HG03108 (cell line): ENCODE data around the gene SYNGR3.
"Not testable (repeated sequence)": the region's sequence is repeated elsewhere in the genome, so short reads cannot be mapped to it uniquely, and the experiment has no call there.

Experiments
- ATAC-seq: cut with Tn5 transposase; IDR thresholded peaks from one replicate; pipeline ENCODE4 v1.9.1; 2021; ENCODE audit warnings: moderate library complexity; ENCODE audit not compliant: unreplicated experiment

SYNGR3 gene

DNA sequence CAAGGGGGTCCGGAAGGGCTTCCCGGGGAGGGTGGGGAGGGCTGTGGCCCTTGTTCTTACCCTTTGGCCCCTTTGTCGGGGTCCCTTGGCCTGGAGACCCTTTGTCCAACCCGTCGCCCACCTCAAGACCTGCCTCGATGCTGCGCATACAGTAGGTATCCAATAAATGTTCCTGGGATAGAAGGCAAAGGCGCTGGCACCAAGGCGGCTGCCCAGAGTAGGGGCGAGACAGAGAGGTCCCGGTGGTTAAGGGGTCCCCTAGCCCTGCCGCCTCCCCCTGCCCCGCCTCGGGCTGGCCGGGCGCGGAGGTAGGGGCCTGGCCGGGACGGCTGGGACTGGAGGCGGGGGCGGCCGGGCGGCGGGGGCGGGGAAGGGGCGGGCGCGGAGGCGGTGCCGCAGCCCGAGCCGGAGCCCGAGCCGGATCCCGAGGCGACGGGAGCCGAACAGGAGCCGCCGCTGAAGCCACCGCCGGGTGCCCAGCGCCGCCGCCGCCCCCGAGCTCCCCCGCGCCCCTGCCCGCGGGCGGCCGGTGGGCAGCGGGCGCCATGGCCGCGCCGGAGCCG, 36.8 kb downstream of the SYNGR3 start, which contains the start of gene NHERF2:
NHERF2 (plus strand) TSS at position 442 of the 563 bp plus-strand sequence; CDS start at position 546, 104 bp downstream.
- ATAC-seq, result no peak

GRCh38 chr16:2027024-2028010, 37.5 kb downstream of the SYNGR3 start:
- ATAC-seq, result no peak

DNA sequence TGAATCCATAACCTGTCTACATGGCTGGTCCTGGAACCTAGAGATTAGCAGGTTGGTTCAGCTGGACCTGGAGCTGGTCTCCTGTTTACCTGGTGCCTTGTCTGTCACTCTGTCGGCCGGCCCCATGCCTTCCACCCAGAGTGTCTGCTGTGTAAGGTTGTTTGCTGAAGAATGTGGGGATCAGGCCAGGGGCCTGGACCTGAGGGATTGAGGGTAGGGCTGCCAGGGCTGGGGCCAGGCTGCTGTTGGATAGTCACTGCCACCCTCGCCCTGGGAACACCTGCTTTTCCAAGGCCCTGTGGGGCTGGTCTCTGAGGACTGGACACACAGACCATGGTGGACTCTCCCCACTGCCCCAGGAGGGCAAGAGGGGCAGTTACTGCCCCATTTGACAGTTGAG, 38.4 kb downstream of the SYNGR3 start:
- ATAC-seq, result no peak

DNA sequence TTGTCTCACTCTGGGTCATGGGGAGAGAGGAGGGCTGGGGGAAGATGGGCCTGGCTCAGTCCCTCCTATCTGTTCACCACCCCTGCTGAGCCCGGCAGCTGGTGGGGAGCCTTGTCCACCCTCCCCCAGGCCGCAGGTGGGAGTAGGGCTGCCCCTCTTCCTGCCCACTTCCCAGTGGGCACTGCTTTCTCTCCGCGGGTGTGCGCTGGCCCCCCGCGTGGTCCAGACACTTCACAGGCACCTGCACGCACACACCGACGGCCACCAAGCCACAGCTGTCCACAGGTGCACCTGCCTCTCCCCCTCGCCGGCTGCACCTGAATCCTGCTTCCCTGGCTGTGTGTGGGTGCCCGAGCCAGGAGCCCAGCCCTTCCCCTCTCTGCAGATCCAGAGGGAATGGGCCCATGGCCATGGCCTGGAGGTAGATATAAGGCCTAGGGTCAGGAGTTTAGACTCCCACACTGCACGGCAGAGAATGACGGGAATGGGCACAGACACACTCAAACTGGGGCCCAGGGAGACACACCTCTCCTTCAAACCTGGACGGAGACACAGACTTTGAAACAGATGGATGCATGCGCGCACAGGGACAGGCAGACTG, 39.0 kb downstream of the SYNGR3 start:
- ATAC-seq, result no peak

GRCh38 chr16:2029350-2029749, 39.6 kb downstream of the SYNGR3 start:
- ATAC-seq, result no peak

DNA sequence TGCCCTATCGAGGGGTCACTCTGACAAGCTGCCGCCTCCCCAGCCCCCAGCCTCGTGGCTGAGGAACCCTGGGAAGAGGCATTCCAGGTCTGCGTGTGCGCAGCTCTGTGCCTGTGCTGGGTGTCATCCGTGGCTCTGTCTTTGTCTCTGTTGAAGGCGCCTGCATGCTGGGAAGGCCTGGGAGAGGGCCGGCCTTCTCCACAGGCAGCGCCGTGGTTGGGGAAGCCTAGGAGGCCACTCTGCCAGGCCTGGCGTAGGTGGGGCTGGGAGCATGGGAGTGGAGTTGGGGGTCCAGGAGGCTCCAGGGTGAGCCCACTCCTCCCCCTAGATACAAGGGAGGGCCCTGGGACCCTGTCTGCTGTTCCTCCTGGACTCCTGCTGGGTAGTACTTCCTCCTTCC, 40.3 kb downstream of the SYNGR3 start:
- ATAC-seq, result no peak

DNA sequence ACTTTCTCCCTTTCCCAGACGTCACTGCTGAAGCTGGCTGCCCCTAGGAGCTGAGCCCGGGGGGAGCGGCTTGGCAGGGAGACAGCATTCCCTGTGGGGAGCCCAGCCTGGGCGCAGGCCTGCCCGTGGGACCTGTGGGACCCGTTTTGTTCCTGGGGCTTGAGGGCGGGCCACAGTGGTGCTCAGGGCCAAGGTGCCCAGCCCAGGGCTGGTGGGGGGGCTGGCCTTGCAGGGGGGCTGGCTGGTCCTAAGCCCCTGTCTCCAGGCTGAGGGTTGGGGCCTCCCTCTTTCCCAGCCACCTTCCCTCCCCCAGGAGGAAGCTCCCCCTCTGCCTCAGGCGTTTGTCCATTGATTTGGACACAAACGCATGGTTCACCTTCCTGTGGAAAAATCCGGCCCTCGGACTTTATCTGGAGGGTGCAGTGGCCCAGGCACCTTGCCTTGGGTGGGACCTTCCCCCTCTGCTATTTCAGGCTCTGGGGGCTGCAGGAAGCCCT, 41.4 kb downstream of the SYNGR3 start:
- ATAC-seq, result no peak

DNA sequence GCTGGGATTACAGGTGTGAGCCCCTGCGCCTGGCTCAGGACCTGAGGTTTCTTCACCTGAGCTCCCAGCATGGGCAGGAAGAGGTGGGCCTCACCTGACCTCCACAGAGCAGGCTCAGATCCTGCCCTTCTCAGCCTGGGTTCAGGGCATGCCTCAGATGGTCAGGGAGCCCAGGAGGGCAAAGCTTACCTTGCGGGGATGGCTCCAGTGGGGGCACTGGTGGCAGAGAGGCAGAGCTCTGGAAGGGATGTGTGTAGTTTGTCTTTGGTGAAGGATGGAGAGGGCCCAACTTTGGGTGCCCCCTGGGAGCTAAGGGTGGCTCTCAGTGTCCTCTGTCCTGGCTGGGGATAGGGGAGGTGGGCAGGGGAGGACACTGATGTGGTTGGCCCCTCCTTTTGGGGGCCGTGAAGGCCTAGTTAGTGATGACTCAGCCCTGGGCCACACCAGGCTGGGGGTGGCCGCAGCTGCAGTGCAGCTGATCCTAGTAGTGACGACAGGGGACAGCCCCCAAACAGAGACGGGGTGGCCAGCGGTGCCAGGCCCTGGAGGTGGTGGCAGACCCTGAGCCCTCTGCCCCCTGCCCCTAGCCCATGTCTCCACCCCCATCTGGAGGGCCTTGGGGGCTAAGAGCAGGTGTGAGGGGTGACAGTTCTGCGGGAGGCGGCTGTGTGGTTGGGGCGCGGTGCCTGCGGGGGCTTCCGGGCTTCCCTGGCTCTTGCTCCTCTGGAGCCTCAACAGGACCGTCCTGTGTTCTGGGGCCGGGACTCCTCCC, 42.7 kb downstream of the SYNGR3 start:
- no peak for ATAC-seq

GRCh38 chr16:2033057-2033908, 43.5 kb downstream of the SYNGR3 start:
- ATAC-seq, result no peak

- not testable (repeated sequence) for ATAC-seq
Observed at GRCh38 chr16:2033909-2034695, 44.3 kb downstream of the SYNGR3 start.

DNA sequence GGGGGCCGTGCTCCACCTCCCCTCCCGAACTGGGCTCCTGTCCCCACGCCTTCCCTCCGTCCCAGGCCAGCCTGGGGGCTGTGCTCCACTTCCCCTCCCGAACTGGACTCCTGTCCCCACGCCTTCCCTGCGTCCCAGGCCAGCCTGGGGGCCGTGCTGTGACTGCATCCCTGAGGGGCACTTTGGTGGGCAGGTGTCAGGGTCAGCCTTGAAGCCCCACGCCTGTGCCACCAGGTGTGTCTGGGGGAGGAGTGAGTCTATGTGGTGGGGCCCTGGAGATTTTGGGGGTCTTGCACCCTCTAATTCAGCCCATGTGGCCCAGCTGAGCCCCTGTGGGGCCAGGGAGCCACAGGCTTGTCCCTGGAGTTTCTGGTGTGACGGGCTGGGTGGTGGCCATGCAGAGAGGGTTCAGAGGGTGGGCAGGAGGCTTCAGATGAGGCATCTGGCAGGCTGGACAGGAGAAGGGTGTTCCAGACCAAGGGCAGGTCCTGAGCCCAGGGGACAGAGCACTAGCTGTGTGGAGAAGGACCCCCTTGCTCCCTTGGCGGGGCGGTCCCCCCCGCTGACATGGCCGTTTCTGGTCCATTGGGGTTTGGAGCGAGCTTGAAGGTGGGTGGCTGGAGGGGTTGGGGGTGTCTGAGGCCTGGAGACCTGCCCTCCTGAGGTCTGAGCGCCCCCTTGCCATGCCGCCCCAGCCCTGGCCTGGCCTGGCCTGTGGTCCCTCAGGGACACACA, 45.1 kb downstream of the SYNGR3 start:
- ATAC-seq, result no peak

DNA sequence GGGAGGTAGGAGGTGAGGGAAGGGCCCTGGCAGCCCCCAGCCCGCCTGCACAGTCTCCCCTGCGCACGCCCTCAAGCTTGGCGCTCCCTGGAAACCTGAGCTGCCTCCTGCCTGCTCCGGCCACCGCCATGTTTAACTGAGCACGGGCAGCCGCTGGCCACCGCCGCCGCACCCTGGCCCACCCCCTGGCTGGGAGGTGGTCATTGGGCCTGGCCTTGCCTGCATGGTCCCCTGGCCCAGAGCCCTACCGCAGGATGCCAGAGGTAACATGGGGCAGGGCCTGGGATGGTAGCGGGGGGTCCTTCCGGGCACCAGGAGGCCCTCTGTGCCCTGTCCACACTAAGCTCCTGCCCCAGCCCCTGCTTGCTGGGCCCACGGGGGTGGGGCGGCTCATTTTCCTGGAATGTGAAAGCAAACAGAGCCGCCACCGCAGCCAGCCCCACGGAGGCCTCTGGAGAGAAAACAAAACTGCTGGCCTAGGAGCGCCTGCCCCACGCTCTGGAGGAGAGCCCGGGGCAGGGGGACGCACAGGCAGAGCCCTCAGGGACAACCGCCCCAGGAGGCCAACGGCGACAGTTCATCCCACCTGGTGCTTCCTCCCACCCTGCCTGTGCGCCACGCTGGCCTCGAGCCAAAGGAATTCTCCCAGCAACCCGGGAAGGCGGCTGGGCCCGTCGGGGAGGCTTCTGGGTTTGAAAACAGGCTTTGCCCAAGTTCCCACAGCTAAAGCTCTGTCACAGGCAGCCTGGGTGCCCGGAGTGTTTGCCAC, 45.8 kb downstream of the SYNGR3 start:
- ATAC-seq, result no peak

- ATAC-seq, result no peak
Observed at GRCh38 chr16:2036200-2036966, 46.6 kb downstream of the SYNGR3 start.

DNA sequence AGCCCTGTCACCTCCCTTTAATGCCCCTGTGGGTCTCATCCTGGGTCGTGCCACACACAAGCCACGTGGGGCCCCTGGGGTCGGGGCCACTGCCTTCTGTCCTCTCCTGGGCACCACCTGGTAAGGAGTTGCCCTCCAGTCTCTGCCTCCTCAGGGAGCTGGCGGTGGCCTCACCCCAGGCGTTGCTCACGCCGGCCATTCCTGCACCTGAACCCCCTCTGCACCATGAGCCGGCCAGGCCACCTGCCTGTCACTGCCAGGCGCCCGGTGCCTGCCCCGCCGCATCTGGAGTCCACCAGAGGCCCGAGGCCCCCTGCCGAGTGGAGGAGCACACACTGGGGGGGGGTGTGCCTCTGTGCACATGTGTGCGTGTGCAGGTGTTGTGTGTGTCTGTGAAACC, 47.3 kb downstream of the SYNGR3 start:
- no peak for ATAC-seq

DNA sequence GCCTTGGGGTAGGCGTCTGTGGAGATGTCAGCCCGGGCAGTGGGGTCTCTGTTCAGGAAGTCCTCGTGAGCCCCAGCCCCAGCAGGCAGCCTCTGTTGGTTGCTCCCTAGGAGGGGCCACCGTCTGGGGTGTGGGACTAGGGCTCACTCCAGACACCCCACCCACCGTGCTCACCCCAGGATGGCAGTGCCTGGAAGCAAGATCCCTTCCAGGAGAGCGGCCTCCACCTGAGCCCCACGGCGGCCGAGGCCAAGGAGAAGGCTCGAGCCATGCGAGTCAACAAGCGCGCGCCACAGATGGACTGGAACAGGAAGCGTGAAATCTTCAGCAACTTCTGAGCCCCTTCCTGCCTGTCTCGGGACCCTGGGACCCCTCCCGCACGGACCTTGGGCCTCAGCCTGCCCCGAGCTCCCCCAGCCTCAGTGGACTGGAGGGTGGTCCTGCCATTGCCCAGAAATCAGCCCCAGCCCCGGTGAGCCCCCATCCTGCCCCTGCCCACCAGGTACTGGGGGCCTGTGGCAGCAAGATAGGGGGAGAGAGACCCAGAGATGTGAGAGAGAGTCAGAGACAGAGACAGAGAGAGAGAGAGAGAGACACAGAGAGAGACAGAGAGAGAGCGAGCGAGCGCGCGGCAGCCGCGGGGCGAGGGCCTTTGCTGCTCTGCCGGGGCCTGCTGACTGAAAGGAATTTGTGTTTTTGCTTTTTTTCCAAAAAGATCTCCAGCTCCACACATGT, 48.0 kb downstream of the SYNGR3 start:
- no peak for ATAC-seq
